Endothelial cell of umbilical vein (primary cell): ENCODE data around the gene CTDSP1. TPM values are rescaled to one million over a fixed set of nuclear protein-coding genes. Genes with fewer than 3 reads are reported as not detected.

ENCODE experiments used
- BruUV-seq: library from RNA; stranded (reverse); fragments of 400-500 nt; replicated peaks from 2 replicates; lab custom pipeline; 2021; lab: Mats Ljungman, UMichigan
- CTCF ChIA-PET: fragments of 300-600, 350-600 bp; sonication (Branson Sonifier 250); formaldehyde crosslinking; loops from one replicate; lab custom pipeline; 2021; ENCODE audit warnings: antibody characterized with exemption, inconsistent platforms; lab: Charles Lee
- POLR2A ChIA-PET: fragments of 300-600, 350-600 bp; sonication (Branson Sonifier 250); formaldehyde crosslinking; loops from one replicate; lab custom pipeline; 2021; ENCODE audit warnings: antibody characterized with exemption, inconsistent platforms; lab: Charles Lee
- DNase-seq: peaks from one replicate; pipeline ENCODE4 v3.0.0-alpha.2; 2011; ENCODE audit warnings: low read depth, low spot score
- FAIRE-seq: peaks from 2 replicates; lab custom pipeline; 2011; peaks lifted over from hg19 to GRCh38; lab: Jason Lieb, UNC
- H2AFZ ChIP-seq: 2 replicates; pipeline ENCODE4 v1.6.0; 2012; ENCODE audit warnings: low read depth, low read length, control low read depth, inconsistent platforms
- H3K27ac ChIP-seq: 2 replicates; pipeline ENCODE4 v1.5.1; 2011; ENCODE audit warnings: low read depth, mild to moderate bottlenecking, control low read depth, low read length, moderate library complexity; ENCODE audit not compliant: insufficient read depth
- H3K27me3 ChIP-seq, 2 experiments: 2 replicates each; pipeline versions ENCODE4 v1.6.0 to v1.6.1; 2011; ENCODE audit warnings: low read length in 2 of 2, mixed read lengths in 1 of 2; ENCODE audit not compliant: control insufficient read depth in 2 of 2, insufficient read depth in 2 of 2
- H3K36me3 ChIP-seq, 2 experiments: 2 replicates in 1 of 2; 3 replicates in 1 of 2; pipeline ENCODE4 v1.5.1; 2011; ENCODE audit warnings: low read length in 2 of 2, mild to moderate bottlenecking in 1 of 2, moderate library complexity in 1 of 2; ENCODE audit not compliant: control insufficient read depth in 2 of 2, insufficient read depth in 2 of 2; ENCODE audit errors: extremely low read depth in 1 of 2
- H3K4me1 ChIP-seq: 3 replicates; pipeline ENCODE4 v1.5.1; 2011; ENCODE audit warnings: mild to moderate bottlenecking, low read length; ENCODE audit not compliant: control insufficient read depth, insufficient read depth; ENCODE audit errors: extremely low read depth
- H3K4me2 ChIP-seq: 2 replicates; pipeline ENCODE4 v1.6.1; 2011; ENCODE audit warnings: low read length, control low read depth, mixed read lengths; ENCODE audit not compliant: insufficient read depth
- H3K4me3 ChIP-seq, 3 experiments: fragments of 200-600 bp in 1 of 3; sonication (generic), shearing (Covaris generic) in 1 of 3; replicated peaks in 1 of 3; 2 replicates each; pipeline ENCODE4 v1.5.1; 2011 to 2016; ENCODE audit warnings: control low read depth in 3 of 3, low read length in 3 of 3, mild to moderate bottlenecking in 2 of 3, inconsistent platforms in 1 of 3, low read depth in 1 of 3, moderate library complexity in 1 of 3; ENCODE audit not compliant: insufficient read depth in 1 of 3
- H3K79me2 ChIP-seq: 2 replicates; pipeline ENCODE4 v1.6.0; 2012; ENCODE audit warnings: low read length, inconsistent platforms; ENCODE audit not compliant: control insufficient read depth, insufficient read depth
- H3K9ac ChIP-seq: replicated peaks from 2 replicates; pipeline ENCODE3; 2011; ENCODE audit warnings: low read length, control low read depth; ENCODE audit not compliant: insufficient read depth; ENCODE audit errors: extremely low read depth
- H3K9me1 ChIP-seq: replicated peaks from 3 replicates; pipeline ENCODE4 v1.6.0; 2011; ENCODE audit warnings: mild to moderate bottlenecking, low read length; ENCODE audit not compliant: control insufficient read depth, insufficient read depth; ENCODE audit errors: extremely low read depth
- H3K9me3 ChIP-seq: replicated peaks from 2 replicates; pipeline ENCODE4 v1.5.1; 2012; ENCODE audit warnings: low read length, inconsistent platforms; ENCODE audit not compliant: control insufficient read depth, insufficient read depth
- H4K20me1 ChIP-seq: replicated peaks from 2 replicates; pipeline ENCODE3; 2011; ENCODE audit warnings: mild to moderate bottlenecking, low read length; ENCODE audit not compliant: control insufficient read depth, insufficient read depth; ENCODE audit errors: extremely low read depth
- GATA2 ChIP-seq: IDR thresholded peaks from 2 replicates; pipeline ENCODE4 v1.7.0; 2011; ENCODE audit warnings: low read depth, mild to moderate bottlenecking, moderate library complexity, mixed read lengths, low read length; ENCODE audit not compliant: insufficient read length, insufficient read depth
- JUN ChIP-seq: IDR thresholded peaks from 2 replicates; pipeline ENCODE4 v1.6.1; 2011; ENCODE audit warnings: borderline replicate concordance, low read depth; ENCODE audit not compliant: insufficient read length, insufficient read depth
- MYC ChIP-seq: IDR thresholded peaks from one replicate; pipeline ENCODE4 v1.6.1; 2011; ENCODE audit warnings: mild to moderate bottlenecking, low read depth, low read length
- POLR2A ChIP-seq: IDR thresholded peaks from 2 replicates; pipeline ENCODE4 v1.6.1; 2012; ENCODE audit warnings: low read depth, mild to moderate bottlenecking, control low read depth, low read length
- POLR2AphosphoS5 ChIP-seq: IDR thresholded peaks from 2 replicates; pipeline ENCODE4 v1.6.1; 2012; ENCODE audit warnings: low read depth, mild to moderate bottlenecking, control low read depth, low read length, moderate library complexity; ENCODE audit not compliant: insufficient read depth
- dilution Hi-C: fragments of 300-500 bp; cut with MboI; formaldehyde crosslinking; loops from one replicate; pipeline ENCODE4 v1.15.0; 2019; ENCODE audit warnings: low sequenced_read_pairs; ENCODE audit not compliant: extremely low pct_ligation_motif_present
- intact Hi-C: fragments of 100-400 bp; cut with micrococcal nuclease; formaldehyde crosslinking; loops from one replicate; pipeline ENCODE4 v1.10.0; 2022
- polyA plus RNA-seq, 4 experiments: library from polyadenylated mRNA; depleted of rRNA in 3 of 4; stranded (reverse) in 3 of 4; unstranded in 1 of 4; fragments of >200 nt; gene quantifications; 2 replicates each; pipeline versions ENCODE4 v1.2.1 to v1.2.3, GENCODE V29; 2011 to 2012; ENCODE audit warnings: missing spikeins in 1 of 4
- total RNA-seq: library from RNA; stranded (reverse); gene quantifications from 2 replicates; pipeline ENCODE4 v1.2.3, GENCODE V29; 2021
- TF ChIP-seq, protein P1 (sequence below), 2 donors: IDR thresholded peaks; 1 replicate in 1 of 2; 2 replicates in 1 of 2; pipeline ENCODE4 v1.5.1; 2011; ENCODE audit warnings: low read length in 2 of 2, mild to moderate bottlenecking in 2 of 2, moderate library complexity in 2 of 2, control low read depth in 1 of 2, inconsistent platforms in 1 of 2, low read depth in 1 of 2; ENCODE audit not compliant: insufficient read depth in 1 of 2; ENCODE audit errors: extremely low read depth in 1 of 2
- TF ChIP-seq, protein P2 (sequence below): IDR thresholded peaks from 2 replicates; pipeline ENCODE4 v1.6.1; 2011; ENCODE audit not compliant: insufficient read depth, insufficient read length

CTDSP1 gene
- total and polyA plus RNA-seq, 2 donors (not counting 3 experiments of a cell fraction or from before 2014, with no cell fraction given): 86.1 to 112 TPM

DNA sequence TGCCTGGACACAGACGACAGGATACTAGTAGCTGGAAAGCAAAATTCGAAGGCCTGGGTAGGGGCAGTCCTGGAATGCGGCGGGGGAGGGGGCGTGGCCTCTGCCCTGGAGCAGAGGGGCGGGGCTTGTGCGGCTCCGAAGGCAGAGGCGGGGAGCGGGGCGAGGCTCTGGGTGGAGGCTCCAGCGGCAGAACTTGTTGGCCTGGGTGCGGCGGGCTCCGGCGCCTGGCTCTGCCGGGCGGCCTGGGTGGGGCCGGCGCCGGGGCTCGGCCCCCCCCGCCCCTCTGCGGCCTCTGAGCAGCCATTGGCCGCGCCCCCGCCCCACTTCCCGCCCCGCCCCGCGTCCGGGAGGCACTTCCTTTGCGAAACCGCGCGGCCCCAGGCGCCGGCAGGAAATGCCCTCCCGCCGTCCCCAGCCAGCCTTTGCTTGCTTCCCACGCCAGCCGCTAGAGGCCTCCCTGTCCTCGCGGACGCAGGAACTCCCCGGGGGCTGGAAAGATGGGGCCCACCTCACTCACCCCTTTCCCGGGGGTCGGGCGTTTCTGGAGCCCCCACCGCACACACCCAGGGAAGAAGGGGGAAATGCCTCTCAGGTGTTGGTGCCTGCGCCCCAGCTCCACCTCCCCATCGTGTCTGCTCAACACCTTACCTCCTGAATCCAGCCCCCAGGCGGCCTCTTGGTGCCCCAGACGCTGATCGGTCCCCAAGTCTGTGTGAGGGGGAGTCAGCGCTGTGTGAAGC, 6.7 kb downstream of the CTDSP1 start:
- no TSS peak for BruUV-seq
- Histone ChIP-seq H3K27ac (peak overlapping the region; percentile 81), H3K4me3 (peak overlapping the region; percentile 16 to 25 (median 18)), H3K4me2 (peak overlapping the region; percentile 74), H3K9me3 (no peaks in the 10 kb centered on the region), H3K4me1 (peaks cover 22% of the 10 kb centered on the region), H3K9me1 (no peaks in the 10 kb centered on the region), H2AFZ (peak overlapping the region; percentile 82), H3K9ac (peak overlapping the region; percentile 62), H3K79me2 (peaks cover 8% of the 10 kb centered on the region), H4K20me1 (no peaks in the 10 kb centered on the region), H3K27me3 (no peaks in the 10 kb centered on the region), H3K36me3 (peaks cover 0 to 24% of the 10 kb centered on the region in 2 experiments)
- CTCF ChIA-PET: interaction anchor here (1.0 to 5.0 kb wide), 8 partner anchors 10 to 133 kb away, joined by 3 to 26 read pairs (median 4); no protein-coding TSS in a partner anchor
- intact Hi-C loops (loop anchor here (1.0 to 5.0 kb wide), 8 partner anchors 8 to 441 kb away; partner anchors contain the start of genes CNOT9 and USP37), dilution Hi-C loops (no loop called here)
- FAIRE-seq (peak; percentile 98), DNase-seq (peak; percentile 94)
- POLR2A ChIA-PET: no interaction called here
- TF ChIP-seq JUN (no peak), POLR2AphosphoS5 (peak; percentile 98), MYC (no peak), GATA2 (no peak), POLR2A (peak; percentile 80)
- TF ChIP-seq, protein P1, sequence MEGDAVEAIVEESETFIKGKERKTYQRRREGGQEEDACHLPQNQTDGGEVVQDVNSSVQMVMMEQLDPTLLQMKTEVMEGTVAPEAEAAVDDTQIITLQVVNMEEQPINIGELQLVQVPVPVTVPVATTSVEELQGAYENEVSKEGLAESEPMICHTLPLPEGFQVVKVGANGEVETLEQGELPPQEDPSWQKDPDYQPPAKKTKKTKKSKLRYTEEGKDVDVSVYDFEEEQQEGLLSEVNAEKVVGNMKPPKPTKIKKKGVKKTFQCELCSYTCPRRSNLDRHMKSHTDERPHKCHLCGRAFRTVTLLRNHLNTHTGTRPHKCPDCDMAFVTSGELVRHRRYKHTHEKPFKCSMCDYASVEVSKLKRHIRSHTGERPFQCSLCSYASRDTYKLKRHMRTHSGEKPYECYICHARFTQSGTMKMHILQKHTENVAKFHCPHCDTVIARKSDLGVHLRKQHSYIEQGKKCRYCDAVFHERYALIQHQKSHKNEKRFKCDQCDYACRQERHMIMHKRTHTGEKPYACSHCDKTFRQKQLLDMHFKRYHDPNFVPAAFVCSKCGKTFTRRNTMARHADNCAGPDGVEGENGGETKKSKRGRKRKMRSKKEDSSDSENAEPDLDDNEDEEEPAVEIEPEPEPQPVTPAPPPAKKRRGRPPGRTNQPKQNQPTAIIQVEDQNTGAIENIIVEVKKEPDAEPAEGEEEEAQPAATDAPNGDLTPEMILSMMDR (IDR thresholded peaks at IDR 0.05; ENCODE audit: extremely low read depth in 1 of 2, insufficient read depth in 1 of 2, low read depth in 1 of 2, low read length in 2 of 2): peak; percentile 66 to 91
- TF ChIP-seq, protein P2, sequence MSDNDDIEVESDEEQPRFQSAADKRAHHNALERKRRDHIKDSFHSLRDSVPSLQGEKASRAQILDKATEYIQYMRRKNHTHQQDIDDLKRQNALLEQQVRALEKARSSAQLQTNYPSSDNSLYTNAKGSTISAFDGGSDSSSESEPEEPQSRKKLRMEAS: no peak
